Raji (cell line): ENCODE data around the gene SPHK2.

Source experiments
- POLR2A ChIP-seq: IDR thresholded peaks from 2 replicates; pipeline ENCODE4 v1.6.1; 2011; ENCODE audit warnings: low read depth, low read length, control low read depth; ENCODE audit not compliant: insufficient read depth

The SPHK2 gene

GRCh38 chr19:48598996-48599700, 20.2 kb upstream of the SPHK2 start:
- no peak for TF ChIP-seq POLR2A

DNA sequence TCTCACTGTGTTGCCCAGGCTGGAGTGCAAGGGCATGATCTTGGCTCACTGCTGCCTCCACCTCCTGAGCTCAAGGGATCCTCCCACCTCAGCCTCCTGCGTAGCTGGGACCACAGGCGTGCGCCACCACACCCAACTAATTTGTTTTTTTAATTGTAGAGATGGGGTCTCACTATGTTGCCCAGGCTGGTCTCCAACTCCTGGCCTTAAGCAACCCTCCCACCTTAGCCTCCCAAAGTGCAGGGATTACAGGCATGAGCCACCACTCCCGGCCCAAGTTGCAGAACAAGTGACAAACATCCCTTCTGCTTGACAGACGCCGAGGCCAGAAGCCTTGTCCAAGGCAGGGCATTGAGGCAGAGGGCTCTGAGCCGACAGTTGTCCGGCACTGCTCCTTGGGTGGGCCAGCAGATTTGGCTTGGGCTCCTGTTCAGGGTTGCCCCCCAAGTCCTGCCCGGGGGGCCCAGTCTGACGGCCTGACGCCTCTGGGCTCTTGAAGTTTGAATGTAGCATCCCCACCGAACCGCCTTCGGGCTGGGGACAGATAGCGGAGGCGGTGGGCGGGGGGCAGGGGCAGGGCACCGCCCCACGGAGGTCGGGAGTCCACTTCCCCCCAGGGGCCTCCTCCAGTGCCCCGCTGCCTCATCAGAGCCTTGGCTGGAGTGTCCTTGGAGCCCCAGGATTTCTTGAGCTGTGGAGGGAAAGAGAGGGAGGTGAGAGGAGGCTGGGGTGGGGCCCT, 18.5 kb upstream of the SPHK2 start:
- TF ChIP-seq POLR2A = no peak

- no peak for TF ChIP-seq POLR2A
Measured at GRCh38 chr19:48603001-48603400, 16.3 kb upstream of the SPHK2 start.

DNA sequence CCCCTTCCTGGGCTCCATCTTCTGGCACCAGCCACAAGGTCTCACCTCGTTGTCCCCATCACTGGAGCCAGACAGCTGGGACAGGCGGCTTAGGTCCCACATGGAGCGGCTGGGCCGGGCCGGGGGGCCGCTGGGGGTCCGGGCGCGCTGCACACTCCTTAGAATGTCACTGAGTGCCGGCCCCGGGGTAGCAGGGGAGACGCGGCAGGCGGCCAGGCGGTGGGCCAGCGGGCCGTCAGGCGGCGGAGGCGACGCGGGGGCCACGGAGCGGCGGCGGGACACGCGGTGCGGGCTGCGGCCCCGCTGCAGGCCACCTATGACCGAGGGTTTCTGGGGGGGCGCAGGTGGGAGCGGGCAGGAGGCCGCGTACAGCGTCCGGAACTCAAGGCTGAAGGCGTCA, 15.9 kb upstream of the SPHK2 start:
- TF ChIP-seq POLR2A = no peak

DNA sequence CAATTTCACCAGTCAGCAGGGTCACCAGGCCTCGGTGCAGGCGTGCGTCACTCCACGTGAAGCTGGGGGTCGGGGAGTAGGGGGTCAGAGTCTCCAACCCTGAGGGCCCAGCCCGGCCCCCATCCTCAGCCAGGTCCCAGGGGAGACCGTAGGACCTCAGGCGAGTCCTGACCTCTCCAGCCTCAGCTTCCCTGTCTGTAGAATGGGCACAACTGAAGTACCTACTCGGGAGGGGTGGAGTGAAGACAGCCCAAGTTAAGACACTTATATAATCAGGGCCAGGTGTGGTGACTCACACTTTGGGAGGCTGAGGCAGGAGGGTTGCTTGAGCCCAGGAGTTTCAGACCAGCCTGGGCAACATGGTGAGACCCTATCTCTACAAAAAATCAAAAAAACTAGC, 15.5 kb upstream of the SPHK2 start:
- TF ChIP-seq POLR2A = no peak

DNA sequence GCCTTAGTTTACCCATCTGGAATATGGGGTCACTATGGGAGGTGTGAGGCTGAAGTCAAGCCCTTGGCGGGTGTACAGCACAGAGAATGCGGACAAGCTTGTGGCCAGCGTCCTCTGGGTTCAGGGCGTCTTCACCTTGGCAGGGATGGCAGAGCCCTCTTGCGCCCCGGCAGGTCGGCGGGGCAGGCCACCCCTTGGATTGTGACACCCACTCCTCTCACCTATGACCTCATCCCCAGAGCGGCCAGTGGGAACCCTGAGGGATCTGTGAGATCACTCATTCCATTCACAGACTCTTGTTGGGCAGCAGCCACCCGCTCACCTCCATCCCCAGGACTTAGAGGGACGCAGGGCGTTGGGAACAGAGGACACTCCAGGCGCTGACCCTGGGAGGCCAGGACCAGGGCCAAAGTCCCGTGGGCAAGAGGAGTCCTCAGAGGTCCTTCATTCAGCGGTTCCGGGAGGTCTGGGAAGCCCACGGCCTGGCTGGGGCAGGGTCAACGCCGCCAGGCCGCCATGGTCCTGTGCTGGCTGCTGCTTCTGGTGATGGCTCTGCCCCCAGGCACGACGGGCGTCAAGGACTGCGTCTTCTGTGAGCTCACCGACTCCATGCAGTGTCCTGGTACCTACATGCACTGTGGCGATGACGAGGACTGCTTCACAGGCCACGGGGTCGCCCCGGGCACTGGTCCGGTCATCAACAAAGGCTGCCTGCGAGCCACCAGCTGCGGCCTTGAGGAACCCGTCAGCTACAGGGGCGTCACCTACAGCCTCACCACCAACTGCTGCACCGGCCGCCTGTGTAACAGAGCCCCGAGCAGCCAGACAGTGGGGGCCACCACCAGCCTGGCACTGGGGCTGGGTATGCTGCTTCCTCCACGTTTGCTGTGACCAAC, 12.6 kb upstream of the SPHK2 start, which contains the start of gene SPACA4:
SPACA4 (plus strand) TSS at position 280 of the 896 bp plus-strand sequence; CDS start at position 517, 237 bp downstream.
- TF ChIP-seq POLR2A = no peak

GRCh38 chr19:48607359-48607755, 11.9 kb upstream of the SPHK2 start:
- TF ChIP-seq POLR2A = no peak

- 0 out of 2 replicates have a peak, but pooled peaks have one; percentile 28 for TF ChIP-seq POLR2A
Measured at GRCh38 chr19:48608798-48609263, 10.5 kb upstream of the SPHK2 start.

GRCh38 chr19:48609571-48610108, 9.7 kb upstream of the SPHK2 start:
- no peak for TF ChIP-seq POLR2A

GRCh38 chr19:48611872-48612271, 7.4 kb upstream of the SPHK2 start:
- TF ChIP-seq POLR2A = no peak

DNA sequence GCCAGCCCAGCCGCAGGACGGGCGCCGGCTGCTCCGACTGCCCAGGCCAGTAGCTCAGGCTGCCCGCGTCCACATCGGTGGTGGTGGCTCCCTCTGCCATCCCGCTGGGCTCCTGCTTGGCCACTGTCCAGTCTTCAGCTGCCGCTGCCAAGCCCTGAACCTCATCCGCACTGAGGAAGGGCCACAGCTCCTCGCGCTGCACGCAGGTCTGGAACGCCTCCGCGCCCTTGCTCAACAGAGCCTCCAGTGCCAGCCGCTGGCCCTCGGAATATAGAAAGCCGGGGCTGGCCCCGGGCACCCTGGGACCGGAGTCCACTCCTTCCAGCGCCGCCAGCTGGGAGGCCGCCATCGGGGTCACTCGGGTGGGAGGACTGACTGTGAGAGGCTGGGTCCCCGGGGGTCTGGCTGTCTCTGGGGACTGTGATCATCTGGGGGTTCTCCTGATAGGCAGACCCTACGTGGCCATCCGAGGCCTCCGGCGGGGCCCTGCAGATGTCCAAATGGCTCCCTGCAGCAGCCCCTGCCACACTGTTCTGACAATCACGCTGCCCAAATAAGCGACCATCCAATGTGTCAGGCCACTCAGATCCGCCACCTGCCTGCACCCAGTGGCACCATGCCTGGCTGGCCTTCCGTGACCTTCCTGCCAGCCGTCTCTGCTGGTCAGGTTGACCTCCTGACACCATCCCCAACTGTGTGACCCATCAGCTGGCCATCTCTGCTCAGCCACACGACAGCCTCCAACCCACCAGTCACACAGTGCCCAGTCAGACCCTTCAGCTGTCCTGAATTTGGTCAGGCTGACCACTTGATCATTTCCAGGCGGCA, 6.1 kb upstream of the SPHK2 start:
- TF ChIP-seq POLR2A = no peak

DNA sequence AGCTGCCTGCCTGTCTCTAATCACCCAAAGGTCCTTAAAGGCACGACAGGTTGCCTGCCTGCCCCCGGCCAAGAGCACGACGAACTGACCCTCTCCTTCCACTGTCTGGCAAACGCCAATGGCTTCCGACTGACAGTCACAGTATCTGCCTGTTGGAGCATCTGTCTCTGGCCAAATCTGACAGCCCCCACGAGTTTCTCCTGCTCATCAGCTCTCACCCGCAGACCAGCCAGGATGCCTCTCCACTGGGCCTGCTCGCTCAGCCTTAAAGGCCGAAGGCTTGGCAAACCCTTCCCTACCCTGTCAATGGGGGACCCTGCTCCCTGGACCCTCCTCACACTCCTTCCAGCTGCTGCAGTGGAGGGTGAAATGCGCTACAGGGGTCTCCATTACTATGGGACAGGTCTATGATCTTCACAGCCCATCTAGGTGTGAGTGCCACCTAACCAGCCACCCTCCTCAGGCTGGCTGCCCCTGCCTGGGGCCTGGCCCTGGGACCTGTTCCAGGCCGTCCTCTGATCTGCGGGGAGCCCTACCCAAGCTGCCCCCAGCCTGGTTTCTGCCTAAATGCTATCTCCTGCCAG, 5.4 kb upstream of the SPHK2 start:
- TF ChIP-seq POLR2A = peak; percentile 40; the same call in 1 of the 2 replicates

DNA sequence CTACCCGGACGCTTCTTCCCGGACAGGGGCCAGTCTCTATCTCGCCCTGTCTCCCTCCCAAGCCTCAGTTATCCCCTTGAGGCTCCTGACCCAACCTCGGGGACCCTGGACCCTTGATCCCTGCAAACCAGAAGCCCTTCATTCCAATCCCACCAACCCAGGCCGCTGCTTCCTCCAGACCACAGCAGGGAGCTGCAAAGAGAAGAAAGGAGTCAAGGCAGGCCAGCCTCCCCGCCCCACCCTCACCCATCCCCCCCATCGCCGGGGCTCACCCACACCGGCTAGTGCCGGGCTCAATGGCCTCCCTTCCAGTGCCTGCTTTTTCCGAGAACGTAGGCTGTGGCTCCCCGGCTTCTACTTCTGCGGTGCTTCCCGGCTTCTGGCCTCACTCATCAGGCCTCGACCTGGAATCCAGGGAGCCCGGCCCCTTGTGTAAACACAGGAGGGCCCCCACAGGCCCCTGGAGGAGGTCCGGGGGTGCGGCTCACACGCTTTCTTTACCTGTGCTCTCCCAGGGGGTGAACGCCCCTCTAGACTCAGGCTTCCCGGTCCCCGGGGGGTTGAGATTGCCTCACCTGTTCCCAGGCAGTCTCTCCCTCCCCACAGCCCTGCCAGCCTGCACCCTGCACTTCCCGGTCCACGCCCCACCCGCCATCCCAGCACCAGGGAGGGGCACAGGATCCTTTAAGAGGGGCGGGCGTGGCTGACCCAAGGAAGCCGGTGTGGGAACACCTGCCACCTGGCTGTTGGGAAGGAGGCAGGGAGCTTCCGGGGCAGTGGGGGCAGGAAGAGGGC, 4.7 kb upstream of the SPHK2 start, which contains the start of gene FAM83E:
FAM83E (minus strand) TSS at position 641 of the 795 bp plus-strand sequence. CDS start 1,704 bp downstream, outside the sequence.
- no peak; the same call in 1 of the 2 replicates for TF ChIP-seq POLR2A
